Activated CD8-positive, alpha-beta T cell treated with anti-CD3 and anti-CD28 coated beads for 36 hours (primary cell): ENCODE measurements around the gene PTPRB. TPM values are rescaled to one million over a fixed set of nuclear protein-coding genes. Genes with fewer than 3 reads are reported as not detected.

ENCODE experiments used
- ATAC-seq: fragments of 200-7000 bp; cut with Tn5 transposase; one replicate; pipeline ENCODE4 v1.10.0; 2021; ENCODE audit warnings: mild to moderate bottlenecking, moderate library complexity
- CTCF ChIA-PET: fragments of 350-600 bp; sonication (Branson Sonifier 250); formaldehyde crosslinking; loops from one replicate; lab custom pipeline; 2021; ENCODE audit warnings: antibody characterized with exemption; lab: Charles Lee
- POLR2A ChIA-PET: fragments of 350-600 bp; sonication (Branson Sonifier 250); formaldehyde crosslinking; loops from one replicate; lab custom pipeline; 2021; ENCODE audit warnings: antibody characterized with exemption; lab: Charles Lee
- DNase-seq: peaks from one replicate; pipeline ENCODE4 v3.0.0-alpha.2; 2020
- H3K27ac Mint-ChIP-seq: one replicate; pipeline ENCODE4 v1.8.0; 2021; ENCODE audit warnings: mild to moderate bottlenecking, mixed read lengths
- H3K27me3 Mint-ChIP-seq: one replicate; pipeline ENCODE4 v1.8.0; 2021; ENCODE audit warnings: mixed read lengths
- H3K36me3 Mint-ChIP-seq: one replicate; pipeline ENCODE4 v1.8.0; 2021; ENCODE audit warnings: low read depth, mixed read lengths
- H3K4me1 Mint-ChIP-seq: one replicate; pipeline ENCODE4 v1.8.0; 2021; ENCODE audit warnings: low read depth, mixed read lengths
- H3K4me3 Mint-ChIP-seq: one replicate; pipeline ENCODE4 v1.8.0; 2021; ENCODE audit warnings: mild to moderate bottlenecking, moderate library complexity, mixed read lengths
- H3K9me3 Mint-ChIP-seq: one replicate; pipeline ENCODE4 v1.8.0; 2021; ENCODE audit warnings: mixed read lengths
- CTCF ChIP-seq: fragments of 200-600 bp; IDR thresholded peaks from one replicate; pipeline ENCODE4 v1.8.0; 2022; ENCODE audit warnings: antibody characterized with exemption, mild to moderate bottlenecking
- intact Hi-C: fragments of 100-400 bp; cut with micrococcal nuclease; formaldehyde crosslinking; loops from one replicate; pipeline ENCODE4 v1.10.0; 2022
- total RNA-seq, 2 experiments: library from RNA; stranded (reverse); gene quantifications; one replicate each; pipeline ENCODE4 v1.2.3, GENCODE V29; 2021

The PTPRB gene
- total RNA-seq, 2 experiments from 2014 or later: not detected

GRCh38 chr12:70561550-70561949, 75.7 kb downstream of the PTPRB start:
- intact Hi-C loops: no loop called here
- Mint-ChIP-seq H3K27ac (no peak overlapping the region), H3K4me1 (no peaks in the 10 kb centered on the region), H3K27me3 (peaks cover 5% of the 10 kb centered on the region), H3K4me3 (no peak overlapping the region), H3K36me3 (no peaks in the 10 kb centered on the region), H3K9me3 (no peaks in the 10 kb centered on the region)
- CTCF ChIA-PET: interaction anchor here (1.3 kb wide), 1 partner anchor 14 kb away, joined by 3 read pairs; no protein-coding TSS in a partner anchor
- no peak for DNase-seq
- POLR2A ChIA-PET: interaction anchor here (0.7 kb wide), 1 partner anchor 11 kb away, joined by 3 read pairs; no protein-coding TSS in a partner anchor
- no peak for ATAC-seq
- no peak for TF ChIP-seq CTCF

GRCh38 chr12:70560671-70561070, 76.6 kb downstream of the PTPRB start:
- POLR2A ChIA-PET: no interaction called here
- no peak overlapping the region for H3K27ac Mint-ChIP-seq
- no peak for DNase-seq
- peaks cover 5% of the 10 kb centered on the region for H3K27me3 Mint-ChIP-seq
- intact Hi-C loops: no loop called here
- no peaks in the 10 kb centered on the region for H3K9me3 Mint-ChIP-seq
- CTCF ChIA-PET: interaction anchor here (1.3 kb wide), 1 partner anchor 15 kb away, joined by 3 read pairs; no protein-coding TSS in a partner anchor
- no peak for TF ChIP-seq CTCF
- no peak for ATAC-seq
- H3K4me1 Mint-ChIP-seq: no peaks in the 10 kb centered on the region
- H3K36me3 Mint-ChIP-seq: no peaks in the 10 kb centered on the region
- no peak overlapping the region for H3K4me3 Mint-ChIP-seq

GRCh38 chr12:70559390-70559789, 77.8 kb downstream of the PTPRB start:
- no peaks in the 10 kb centered on the region for H3K36me3 Mint-ChIP-seq
- peaks cover 1% of the 10 kb centered on the region for H3K27me3 Mint-ChIP-seq
- no peaks in the 10 kb centered on the region for H3K9me3 Mint-ChIP-seq
- H3K27ac Mint-ChIP-seq: no peak overlapping the region
- intact Hi-C loops: no loop called here
- DNase-seq (no peak), ATAC-seq (no peak)
- POLR2A ChIA-PET: no interaction called here
- CTCF ChIA-PET: no interaction called here
- H3K4me3 Mint-ChIP-seq: no peak overlapping the region
- no peak for TF ChIP-seq CTCF
- no peaks in the 10 kb centered on the region for H3K4me1 Mint-ChIP-seq

- Mint-ChIP-seq H3K36me3 (no peaks in the 10 kb centered on the region), H3K27ac (no peak overlapping the region)
Observed at GRCh38 chr12:70557583-70558191, 79.5 kb downstream of the PTPRB start.

More at GRCh38 chr12:70557583-70558191, 79.5 kb downstream of the PTPRB start:
- Mint-ChIP-seq H3K4me3 (no peak overlapping the region), H3K9me3 (no peaks in the 10 kb centered on the region), H3K4me1 (no peaks in the 10 kb centered on the region), H3K27me3 (peaks cover 1% of the 10 kb centered on the region)
- ATAC-seq: no peak
- no peak for DNase-seq
- TF ChIP-seq CTCF: no peak
- ChIA-PET POLR2A (no interaction called here), CTCF (interaction anchor here (1.0 kb wide), 1 partner anchor 19 kb away, joined by 4 read pairs; no protein-coding TSS in a partner anchor)
- intact Hi-C loops: no loop called here
